Purkinje cell (primary cell): ENCODE measurements around the gene DCAF8L2. TPM values are rescaled to one million over a fixed set of nuclear protein-coding genes. Genes with fewer than 3 reads are reported as not detected.

Experiments used
- polyA plus RNA-seq: library from polyadenylated mRNA; unstranded; fragments of >200 nt; fragmentation: Nextera tagmentation; gene quantifications from 2 replicates; pipeline ENCODE4 v1.2.1, GENCODE V29; 2014

The DCAF8L2 gene
- not detected in 2 replicates for polyA plus RNA-seq

DNA sequence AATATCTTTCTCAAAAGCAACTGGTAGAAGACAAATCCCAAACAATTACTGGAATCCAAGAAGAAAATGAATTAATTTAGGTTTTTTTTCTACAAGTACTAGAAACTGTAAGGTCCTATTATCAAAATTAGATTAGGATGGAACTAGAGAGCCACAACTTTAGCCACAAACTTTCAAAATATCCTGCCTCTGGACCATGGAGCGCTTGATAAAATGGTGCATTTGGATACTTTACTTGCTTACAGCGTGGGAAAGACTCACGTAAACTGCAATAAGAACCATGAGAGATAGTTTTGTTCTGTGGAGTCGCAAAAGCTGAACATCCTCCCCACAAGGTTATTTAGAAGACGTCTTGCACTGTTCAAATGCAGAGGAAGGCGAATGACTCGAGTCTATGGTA, at the start of gene DCAF8L2:
Gene DCAF8L2 (plus strand): TSS at position 301 of the 400 bp plus-strand sequence. CDS start 156,552 bp downstream, outside the sequence.

Other genes starting within 250 kb of the DCAF8L2 start
- gene PPP4R3C, start 127.0 kb upstream of the DCAF8L2 start, polyA plus RNA-seq: not detected in 2 replicates
- not detected in 2 replicates for gene MAGEB10, start 217.6 kb downstream of the DCAF8L2 start, polyA plus RNA-seq